GM21515 (cell line): ENCODE data around the gene FRMD1.

Source experiments
- ATAC-seq: cut with Tn5 transposase; IDR thresholded peaks from one replicate; pipeline ENCODE4 v1.9.1; 2021; ENCODE audit not compliant: unreplicated experiment

The FRMD1 gene

DNA sequence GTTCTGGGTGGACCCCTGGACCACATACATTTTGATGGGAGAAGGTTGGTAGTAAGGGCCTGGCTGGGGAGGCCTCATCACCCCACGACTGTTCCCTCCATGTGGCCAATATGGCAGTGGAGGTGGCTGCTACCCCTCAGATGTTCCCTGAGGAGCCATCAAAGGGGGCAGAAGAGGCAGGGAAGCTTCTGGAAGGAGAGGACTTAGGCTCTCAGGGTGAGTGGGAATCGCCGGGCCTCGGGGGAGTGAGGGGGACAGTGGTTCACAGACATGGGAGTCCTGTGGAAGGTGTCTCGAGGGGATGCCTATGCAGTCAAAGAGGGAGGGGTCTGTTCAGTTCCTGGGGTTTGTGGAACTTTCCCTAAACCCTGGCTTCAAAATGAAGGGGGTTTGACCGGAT, 32.9 kb upstream of the FRMD1 start:
- no peak for ATAC-seq

DNA sequence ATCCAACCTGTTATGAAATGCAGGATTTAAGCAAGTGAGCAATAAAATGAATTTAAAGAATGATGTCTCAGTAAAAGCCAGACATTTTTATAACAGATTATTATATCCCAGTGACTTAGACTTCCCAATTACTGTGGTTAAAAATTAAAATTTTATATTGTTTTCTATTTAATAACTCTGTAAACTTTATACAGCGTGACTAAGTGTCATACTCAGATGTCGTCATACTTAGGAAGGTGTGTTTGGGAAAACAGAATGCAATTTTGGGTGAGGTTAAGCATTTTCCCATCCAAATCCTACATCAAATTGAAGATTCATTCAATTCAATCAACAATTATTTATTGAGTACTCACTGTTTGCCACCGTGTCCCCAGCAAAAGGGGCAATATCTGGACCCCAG, 31.4 kb upstream of the FRMD1 start:
- no peak for ATAC-seq

DNA sequence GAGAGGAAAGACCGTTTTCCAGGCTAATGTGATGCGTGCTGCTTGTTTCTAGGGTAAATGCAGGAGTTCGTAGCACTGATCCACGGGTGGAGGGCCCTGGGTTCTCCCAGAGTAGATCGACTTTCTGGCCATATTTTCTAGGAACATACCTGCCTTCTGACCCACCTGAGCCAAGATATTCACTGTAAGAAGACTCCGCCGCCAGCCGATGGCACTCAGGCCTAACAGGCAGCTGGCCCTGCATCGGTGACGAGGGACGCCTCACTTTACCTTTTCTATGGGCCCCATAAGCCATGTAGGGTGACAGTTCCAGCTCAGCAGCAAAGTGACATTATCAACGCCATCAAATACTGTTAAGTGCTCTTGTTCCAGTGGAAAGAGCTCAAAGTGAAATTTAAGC, 30.2 kb upstream of the FRMD1 start:
- ATAC-seq: no peak

DNA sequence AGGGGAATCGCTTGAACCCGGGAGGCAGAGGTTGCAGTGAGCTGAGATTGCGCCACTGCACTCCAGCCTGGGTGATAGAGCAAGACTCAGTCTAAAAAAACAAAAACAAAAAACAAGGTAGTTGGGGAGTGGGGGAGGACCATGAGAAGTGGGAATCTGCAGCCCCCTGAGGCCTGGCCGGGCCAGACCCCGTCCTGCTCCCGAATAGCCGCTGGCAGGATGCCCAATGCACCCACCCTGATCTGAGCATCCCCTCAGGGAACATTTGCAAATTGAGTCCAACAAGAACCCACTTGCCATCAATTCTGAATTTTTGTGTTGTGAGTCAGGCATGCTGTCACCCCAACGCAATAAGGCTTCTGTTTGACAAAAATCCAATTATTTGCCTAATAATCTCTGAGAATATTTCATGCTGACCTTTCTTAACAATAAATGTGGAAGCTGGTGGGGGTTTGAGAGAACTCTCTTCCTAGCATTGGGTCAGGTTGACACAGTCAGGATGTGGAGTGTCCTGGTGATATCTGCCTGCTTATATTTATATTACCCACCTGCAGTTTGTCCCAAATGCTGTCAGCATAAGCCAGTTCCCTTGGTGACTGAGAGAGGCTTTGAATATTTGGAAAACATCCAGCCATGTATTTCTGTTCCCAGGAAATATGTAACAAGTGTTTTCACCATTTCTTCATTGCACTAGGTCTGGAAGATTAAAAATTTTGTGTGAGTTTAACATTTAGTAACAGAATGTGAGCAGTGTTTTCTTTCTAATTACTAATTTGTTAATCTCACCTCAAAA, 28.4 kb upstream of the FRMD1 start:
- ATAC-seq: no peak

DNA sequence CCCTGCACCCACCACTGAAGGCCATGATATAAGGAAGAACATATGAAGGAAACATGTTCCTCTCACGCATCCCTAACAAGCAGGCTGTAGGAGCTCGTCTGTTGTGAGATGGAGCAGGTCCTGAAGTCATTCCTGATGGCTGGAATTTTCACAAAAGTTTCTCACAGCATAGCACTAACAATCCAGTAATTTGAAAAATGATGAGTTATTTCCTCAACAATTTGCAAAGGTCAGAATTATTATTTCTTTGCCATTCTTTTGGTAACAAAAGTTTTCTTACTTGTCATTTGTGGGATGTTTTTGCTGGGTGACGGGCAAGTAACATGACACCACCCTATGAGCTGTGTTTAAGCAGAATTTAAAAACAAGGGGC, 27.6 kb upstream of the FRMD1 start:
- ATAC-seq: no peak

DNA sequence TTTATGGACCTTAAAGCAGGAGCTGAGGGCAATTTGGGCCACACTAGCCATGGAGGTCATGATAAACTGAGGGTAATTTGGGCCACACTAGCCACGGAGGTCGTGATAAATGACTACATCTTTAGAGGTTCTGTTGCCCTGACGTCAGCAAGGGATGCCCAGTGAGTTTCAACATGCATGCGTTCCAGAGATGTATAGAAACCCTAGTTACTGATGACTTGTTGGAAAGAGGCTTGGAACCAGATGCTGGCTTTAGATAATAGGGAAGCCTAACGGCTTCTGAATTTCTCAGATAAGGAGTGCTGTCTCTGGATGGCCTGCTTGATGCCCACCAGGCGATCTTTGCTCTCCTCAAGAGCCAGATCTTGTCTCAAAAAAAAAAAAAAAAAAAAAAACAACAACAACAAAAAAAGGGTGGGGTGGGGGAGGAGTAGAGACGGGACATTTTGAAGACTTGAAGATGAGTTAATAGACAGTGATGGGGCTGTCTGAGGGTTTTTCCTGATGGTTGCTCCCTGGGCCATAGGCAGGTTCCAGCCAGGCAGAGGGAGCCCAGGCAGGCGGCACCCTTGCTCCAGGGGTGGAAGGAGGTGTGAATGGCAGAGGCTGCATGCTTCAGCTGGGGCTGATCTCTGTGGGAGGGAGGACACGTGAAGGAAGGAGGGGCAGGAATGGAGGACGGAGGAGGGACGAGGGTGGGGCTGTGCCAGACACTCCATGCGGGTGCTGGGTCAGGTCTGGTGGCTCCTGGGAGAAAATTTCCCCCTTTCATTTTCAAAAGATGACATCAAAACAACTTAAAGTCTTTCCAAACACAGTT, 27.0 kb upstream of the FRMD1 start:
- ATAC-seq: no peak

DNA sequence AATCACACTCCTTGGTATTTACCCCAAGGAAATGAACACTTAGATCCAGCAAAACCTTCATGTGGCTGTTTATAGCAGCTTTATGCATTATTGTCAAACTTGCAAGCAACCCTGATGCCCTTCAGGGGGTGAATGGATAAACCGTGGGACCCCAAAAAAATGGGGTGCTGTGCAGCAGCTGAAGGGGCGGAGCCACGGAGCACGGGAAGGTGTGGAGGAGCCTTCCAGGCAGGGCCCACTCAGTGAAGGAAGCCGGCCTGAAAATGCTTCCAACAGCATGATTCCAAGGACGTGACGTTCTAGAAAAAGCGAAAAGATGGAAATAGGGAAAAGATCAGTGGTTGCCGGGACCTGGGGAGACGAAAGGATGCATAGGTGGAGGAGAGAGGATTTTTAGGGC, 25.6 kb upstream of the FRMD1 start:
- ATAC-seq: no peak

DNA sequence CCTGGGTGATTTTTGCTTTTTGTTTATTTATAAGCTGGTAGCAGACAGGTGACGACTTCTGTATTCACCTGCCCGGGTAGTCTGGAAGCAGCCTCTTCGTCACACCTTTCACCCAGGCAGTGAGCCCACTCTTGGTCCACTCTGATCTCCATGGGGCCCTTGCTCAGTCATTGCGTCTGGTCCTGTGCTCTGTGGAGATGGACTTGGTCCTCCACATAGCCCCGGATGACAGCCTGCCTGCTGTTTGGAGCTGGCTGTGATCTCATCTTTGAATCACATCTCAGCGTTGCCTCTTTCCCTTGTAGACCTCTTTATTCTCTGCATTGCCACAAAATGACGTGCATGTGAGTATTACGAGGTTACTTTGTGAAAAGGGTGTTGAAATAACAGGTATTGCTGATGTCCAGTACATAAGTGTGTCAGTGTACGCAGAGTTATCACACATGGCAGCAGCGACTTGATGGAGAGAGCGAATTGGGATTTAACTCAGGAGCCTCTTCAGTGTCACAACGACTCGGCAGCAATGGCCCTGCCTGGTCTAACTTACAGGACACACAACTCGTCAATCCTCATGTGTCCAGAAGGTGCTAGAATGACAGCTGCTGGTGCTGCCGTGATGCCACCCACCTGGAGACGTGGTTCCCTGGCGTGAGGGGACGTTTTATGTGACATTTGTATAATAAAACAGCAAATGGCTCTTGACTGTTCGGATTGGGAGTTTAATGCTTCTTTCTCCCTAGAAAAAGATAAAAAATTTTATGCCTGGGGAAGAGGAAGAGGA, 24.2 kb upstream of the FRMD1 start:
- no peak for ATAC-seq

DNA sequence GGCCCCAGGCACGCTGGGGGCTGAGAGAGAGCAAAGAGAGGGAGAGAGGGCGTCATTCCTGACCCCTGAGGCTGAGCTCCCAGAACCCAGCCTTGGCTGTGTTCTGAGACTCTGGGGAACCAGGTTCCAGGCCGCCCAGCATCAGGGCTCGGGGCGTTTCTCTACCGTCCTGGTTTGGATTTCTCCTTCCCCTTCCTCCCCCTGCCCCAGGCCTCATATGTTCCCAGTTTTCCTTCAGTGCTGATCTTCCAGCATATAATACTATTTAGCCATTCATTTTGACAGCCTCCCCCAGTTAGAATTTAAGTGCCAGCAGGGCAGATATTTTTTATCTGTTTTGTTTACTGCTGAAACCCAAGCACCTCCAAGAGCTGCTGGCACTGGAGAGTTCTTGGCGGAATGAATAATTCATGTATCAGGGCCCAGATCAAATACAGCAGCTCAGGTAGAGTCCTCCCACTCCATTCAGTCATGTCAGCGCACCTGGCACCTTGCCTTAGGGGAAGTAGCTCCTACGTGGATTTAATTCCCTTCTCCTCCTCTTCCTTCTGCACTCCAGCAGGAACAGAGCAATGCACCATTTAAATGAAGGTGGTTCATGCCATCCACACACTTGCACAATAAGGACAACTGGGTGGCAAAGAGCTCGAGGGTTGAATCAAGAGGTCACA, 23.4 kb upstream of the FRMD1 start:
- ATAC-seq: no peak

DNA sequence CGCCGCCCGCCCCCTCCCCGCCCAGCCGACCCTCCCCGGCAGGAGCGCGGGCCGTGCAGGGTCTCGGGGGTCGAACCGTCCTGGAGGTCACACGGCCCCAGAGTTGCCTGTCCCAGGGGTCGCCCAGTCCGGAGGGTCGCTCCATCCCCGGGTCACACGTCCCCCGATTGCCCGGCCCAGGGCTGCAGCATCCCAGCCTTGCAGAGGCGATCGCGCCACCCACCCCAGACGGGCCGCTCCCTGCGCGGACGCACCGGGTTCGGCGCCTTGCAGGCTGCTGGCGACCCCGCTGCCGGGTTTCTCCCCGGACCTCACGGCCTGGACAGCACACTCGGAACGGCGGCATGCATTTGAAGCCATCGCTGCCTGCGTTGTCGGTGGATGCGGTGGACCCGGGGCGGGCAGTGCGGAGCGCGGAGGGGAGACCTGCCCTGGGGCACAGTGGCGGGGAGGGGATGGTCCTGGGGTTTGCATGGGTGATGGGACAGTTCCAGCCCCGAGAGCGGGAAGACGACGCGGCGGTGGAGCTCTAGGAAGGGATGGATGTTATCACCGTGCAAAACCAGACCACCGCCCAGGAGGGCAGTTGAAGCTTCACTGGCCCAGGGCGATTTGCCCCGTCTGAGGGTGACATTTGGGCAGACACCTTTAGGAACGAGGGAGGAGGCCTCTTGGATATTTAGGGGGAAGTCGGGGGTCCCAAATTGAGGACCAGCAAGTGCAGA, 22.7 kb upstream of the FRMD1 start:
- no peak for ATAC-seq

DNA sequence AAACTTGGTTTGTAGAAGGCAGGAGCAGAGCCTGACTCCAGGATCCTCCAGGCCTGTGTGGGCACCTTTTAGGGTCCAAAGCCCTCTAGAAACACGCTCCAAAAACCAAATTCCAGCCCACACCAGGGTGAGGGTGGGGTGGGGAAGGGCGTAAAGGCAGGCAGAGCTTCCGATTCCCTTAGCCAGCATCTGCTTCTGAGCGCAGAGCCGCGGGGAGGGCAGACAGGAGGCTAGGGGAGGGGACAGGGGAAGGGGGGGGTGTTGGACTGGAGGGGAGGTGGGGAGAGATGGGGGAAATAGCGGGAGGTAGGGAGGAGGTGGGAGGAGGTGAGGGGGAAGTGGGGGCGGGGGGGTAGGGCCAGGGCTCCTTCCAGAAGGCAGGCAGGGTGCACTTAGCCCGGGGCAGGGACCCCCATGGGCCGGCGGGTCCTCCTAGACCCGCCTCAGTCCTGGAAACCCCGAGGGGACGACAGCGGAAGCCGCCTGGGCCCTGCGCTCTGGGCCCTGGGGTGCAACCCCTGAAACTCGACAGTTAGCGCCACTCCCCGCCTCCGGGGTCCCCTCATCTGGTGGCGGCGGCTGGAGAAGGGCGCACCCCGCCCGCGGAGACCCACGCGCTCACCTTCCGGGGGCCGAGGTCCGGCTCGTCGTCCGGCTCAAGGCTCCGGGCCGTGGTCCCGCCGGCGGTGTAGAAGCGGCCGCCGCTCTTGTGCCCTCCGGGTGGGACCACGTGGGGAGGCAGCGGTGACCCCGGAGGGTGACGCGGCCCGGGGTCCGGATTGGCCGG, 22.0 kb upstream of the FRMD1 start:
- ATAC-seq: no peak

DNA sequence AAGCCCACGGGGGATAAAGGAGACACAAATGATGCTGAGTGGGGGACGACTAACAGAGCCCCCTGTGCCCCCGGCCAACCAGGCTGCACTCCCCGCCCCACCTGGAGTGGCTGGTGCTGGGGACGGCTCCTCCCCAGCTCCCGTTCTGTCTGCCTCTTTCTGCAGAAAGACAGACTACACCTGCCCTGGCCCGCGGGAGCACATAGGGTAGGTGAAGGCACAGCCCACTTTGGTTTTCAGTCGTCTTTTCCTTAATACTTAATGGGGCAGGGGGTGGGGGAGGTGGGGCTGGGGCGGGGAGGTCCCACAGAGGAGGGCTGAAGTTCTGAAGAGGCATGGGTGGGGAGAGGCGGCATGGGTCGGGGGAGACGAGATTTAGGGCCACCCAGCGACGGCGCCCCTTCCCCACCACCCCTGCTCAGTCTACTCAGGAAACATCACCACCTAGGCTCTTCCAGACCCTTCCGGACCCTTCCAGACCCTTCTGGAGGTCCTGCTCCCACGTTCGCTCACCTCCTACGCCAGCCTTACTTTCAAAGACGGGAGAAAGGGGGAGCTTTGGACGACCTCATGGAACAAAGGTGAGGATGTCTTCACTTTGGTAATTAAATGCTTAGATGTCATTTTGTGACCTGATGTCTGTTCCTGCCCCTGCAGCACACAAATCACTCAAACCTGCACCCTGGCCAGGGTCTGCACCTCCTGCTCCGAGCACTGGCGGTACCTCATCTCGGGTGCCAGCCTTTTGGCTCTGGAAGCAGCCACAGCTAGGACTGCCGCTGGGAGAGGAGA, 21.2 kb upstream of the FRMD1 start:
- no peak for ATAC-seq

DNA sequence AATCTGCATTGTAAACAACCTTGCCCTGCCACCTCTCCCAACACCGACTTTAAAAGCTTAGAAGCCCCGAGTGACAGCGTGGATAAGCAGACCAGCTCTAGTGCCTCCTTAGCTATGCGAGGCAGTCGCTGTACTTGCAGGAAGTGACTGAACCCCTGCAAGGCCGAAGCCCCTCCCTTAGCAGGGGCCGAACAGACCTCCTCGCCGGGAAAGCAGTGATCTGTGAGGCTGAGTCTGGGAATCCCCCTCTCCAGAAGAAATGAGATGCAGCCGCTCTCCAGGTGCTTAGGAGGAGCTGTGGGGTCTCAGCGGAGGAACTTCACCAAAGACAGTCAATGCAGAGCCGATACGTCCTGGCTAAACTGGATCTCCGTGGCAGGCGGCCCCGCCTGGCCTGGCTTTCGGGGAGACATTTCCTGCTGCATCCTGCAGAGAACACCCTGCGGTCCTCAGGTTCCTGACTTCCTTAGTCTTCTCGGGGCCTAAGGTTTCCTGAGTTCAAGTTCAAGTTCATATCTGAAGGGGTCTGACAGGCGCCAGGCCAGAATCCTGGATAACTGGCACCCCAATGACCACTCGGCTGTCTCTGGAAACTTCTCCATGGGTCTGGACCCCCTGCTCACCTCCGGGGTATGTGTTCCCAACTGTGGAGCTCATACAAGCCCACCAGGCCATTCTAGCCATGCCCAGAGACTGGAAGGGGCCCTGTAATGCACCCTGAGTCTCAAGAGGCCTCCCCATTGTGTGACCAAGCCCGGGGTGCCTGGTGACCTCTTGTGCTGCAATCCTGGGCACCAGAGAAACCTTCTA, 20.4 kb upstream of the FRMD1 start:
- ATAC-seq: no peak

DNA sequence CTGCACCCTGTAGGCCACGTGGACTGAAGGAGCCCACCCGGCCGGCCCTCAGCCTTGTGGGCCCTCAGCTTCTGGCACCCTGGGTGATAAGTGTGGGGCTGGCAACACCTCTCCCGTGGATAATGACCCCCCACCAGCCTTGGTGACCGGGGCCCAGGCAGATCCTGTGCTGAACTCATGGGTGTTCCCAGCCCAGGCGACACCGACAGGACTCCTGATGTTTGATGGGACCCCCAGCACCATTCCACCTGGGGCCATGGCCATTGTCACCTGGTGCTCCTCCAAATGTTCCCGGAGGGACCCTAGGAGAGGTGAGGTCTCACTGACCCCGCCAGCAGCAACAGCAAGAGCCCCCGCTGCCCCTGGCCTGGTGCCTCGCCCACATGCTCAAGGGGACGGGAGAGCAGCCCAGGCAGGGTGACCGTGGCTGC, 19.4 kb upstream of the FRMD1 start:
- no peak for ATAC-seq

DNA sequence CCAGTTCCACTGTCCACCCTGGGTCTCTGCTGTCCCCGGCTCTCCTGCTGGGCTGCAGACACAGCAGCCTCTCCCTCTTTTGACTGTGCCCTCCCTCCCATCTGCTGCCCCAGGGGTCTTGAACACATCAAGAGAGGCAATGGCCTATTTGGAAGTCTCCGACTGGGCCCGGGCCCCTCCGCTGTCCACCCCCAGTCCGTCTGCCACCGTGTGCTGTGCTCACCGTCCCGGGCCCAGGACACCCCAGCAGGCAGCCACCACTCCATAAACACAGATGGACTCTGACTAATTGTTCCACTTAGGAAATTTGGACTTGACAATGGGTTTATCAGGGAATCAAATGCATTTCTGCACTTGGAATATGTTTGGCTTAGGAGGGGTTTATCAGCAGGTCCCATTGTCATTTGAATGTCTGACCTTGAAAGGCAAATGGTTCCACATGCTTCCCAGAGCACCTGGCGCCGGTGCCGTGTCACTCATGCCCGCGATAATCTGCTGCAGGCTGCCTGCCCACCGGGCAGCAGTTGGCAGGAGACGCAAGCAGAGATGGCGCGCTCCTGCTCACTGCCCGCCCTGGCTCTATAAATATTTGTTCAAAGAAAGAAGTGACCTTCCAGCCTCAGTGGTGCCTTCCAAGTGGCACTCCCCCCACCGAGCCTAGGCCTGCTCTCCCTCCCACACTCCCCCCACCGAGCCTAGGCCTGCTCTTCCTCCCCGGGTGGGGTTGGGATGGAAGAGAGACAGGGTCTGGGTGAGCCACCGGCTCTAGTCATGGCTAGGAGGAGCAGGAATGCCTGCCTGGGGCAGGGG, 18.8 kb upstream of the FRMD1 start:
- no peak for ATAC-seq

DNA sequence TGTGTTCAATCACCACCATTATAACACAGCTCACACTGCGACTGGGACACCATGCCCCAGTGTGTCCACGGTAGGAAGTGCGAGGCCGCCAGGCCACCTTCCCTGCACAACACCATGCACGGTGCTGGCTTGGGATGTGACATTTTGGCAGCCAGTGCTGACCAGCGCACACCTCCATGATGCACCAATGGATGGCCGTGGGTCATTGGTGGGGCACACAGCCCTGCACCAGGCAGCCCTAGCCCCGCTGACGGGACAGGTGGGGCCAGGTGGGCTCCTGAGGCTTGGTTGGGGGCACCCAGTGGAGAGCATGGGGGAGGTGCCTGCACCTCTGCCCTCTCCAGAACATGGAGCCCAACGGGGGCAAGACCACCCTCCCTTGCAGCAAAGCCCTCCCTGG, 18.2 kb upstream of the FRMD1 start:
- ATAC-seq: no peak

DNA sequence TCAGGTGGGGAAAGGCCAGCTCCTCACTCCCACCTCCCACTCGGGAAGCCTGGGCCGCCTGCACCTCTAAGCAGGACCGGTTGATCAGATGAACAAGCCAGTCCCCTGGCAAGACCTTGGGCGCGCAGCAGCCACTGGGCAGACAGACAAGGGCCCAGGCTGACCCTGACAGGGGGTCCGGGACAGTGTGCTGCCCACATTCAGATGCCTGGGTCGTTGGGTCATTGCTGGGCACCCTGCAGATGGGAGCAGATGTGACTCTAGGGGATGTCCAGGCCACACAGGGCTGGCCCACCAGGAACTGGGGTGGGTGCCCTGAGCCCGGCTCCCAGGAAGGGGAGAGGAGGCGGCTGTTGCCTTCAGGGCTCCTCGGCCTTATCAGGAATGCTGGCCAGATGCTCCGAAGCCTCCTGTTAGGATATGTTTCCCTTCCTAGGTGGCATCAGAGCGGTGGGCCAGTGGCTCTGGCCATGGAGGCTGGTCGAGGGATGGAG, 17.3 kb upstream of the FRMD1 start:
- no peak for ATAC-seq
